Peyer's patch (tissue), 4 donors: Measurements from ENCODE around the gene DLGAP4. TPM values are rescaled to one million over a fixed set of nuclear protein-coding genes. Genes with fewer than 3 reads are reported as not detected.
"Not testable (repeated sequence)": the region's sequence is repeated elsewhere in the genome, so short reads cannot be mapped to it uniquely, and the experiment has no call there.

Experiments
- DNase-seq, 3 donors: peaks; one replicate each; pipeline ENCODE4 v3.0.0-alpha.2; 2017 to 2019
- H3K27ac ChIP-seq, 4 donors: fragments of 200-600 bp; sonication (generic); one replicate each; pipeline ENCODE4 v1.5.1; 2016 to 2019
- H3K27me3 ChIP-seq, 2 donors: fragments of 200-600 bp; sonication (generic); one replicate each; pipeline ENCODE4 v1.5.1; 2019
- H3K36me3 ChIP-seq, 3 donors: fragments of 200-600 bp; sonication (generic); one replicate each; pipeline ENCODE4 v1.5.1; 2016 to 2019
- H3K4me1 ChIP-seq, 4 donors: fragments of 200-600 bp; sonication (generic); one replicate each; pipeline ENCODE4 v1.5.1; 2016 to 2019
- H3K4me3 ChIP-seq, 4 donors: fragments of 200-600 bp; sonication (generic); 1 replicate in 3 of 4; 2 replicates in 1 of 4; pipeline ENCODE4 v1.5.1; 2016 to 2019; ENCODE audit warnings: mild to moderate bottlenecking in 1 of 4
- H3K9me3 ChIP-seq, 4 donors: fragments of 200-600 bp; sonication (generic); one replicate each; pipeline ENCODE4 v1.5.1; 2016 to 2019; ENCODE audit warnings: mild to moderate bottlenecking in 1 of 4
- CTCF ChIP-seq, 6 experiments: fragments of 450-650 bp in 4 of 6; fragments of 200-600 bp in 2 of 6; sonication (generic) in 1 of 6; IDR thresholded peaks; one replicate each; pipeline ENCODE4 v1.5.1; 2017 to 2019; ENCODE audit warnings: antibody characterized with exemption in 6 of 6, mild to moderate bottlenecking in 3 of 6, moderate library complexity in 1 of 6
- POLR2A ChIP-seq, 2 donors: fragments of 450-650 bp; IDR thresholded peaks; one replicate each; pipeline ENCODE4 v1.5.1; 2017; ENCODE audit warnings: antibody characterized with exemption in 2 of 2, mild to moderate bottlenecking in 2 of 2, moderate library complexity in 2 of 2
- total RNA-seq, 4 donors: library from RNA; depleted of rRNA; stranded (reverse); fragments of >200 nt; gene quantifications; one replicate each; pipeline ENCODE4 v1.1.0, GENCODE V29; 2016

Gene DLGAP4
- total RNA-seq, 4 donors from 2014 or later: 44.5 to 70.1 (median 59.0) TPM

GRCh38 chr20:36374995-36375394, 68.9 kb downstream of the DLGAP4 start:
- no peaks in the 10 kb centered on the region for H3K4me1 ChIP-seq
- H3K36me3 ChIP-seq: no peaks in the 10 kb centered on the region
- no peak overlapping the region for H3K27ac ChIP-seq
- TF ChIP-seq CTCF (IDR thresholded peaks at IDR 0.05) (no peak), POLR2A (IDR thresholded peaks at IDR 0.05) (no peak)
- no peak for DNase-seq
- H3K9me3 ChIP-seq: no peaks in the 10 kb centered on the region
- no peaks in the 10 kb centered on the region for H3K27me3 ChIP-seq
- no peak overlapping the region for H3K4me3 ChIP-seq

GRCh38 chr20:36377348-36378326, 71.5 kb downstream of the DLGAP4 start:
- H3K27me3 ChIP-seq: no peaks in the 10 kb centered on the region
- H3K4me1 ChIP-seq: no peaks in the 10 kb centered on the region
- H3K36me3 ChIP-seq: no peaks in the 10 kb centered on the region
- no peak overlapping the region for H3K4me3 ChIP-seq
- no peak overlapping the region for H3K27ac ChIP-seq
- TF ChIP-seq POLR2A (IDR thresholded peaks at IDR 0.05) (no peak), CTCF (IDR thresholded peaks at IDR 0.05) (no peak)
- no peaks in the 10 kb centered on the region for H3K9me3 ChIP-seq
- no peak for DNase-seq

GRCh38 chr20:36378686-36379085, 72.5 kb downstream of the DLGAP4 start:
- Histone ChIP-seq H3K9me3 (no peaks in the 10 kb centered on the region), H3K4me1 (no peaks in the 10 kb centered on the region), H3K27me3 (no peaks in the 10 kb centered on the region), H3K27ac (no peak overlapping the region), H3K36me3 (no peaks in the 10 kb centered on the region), H3K4me3 (no peak overlapping the region)
- TF ChIP-seq CTCF (IDR thresholded peaks at IDR 0.05) (no peak), POLR2A (IDR thresholded peaks at IDR 0.05) (no peak)
- no peak for DNase-seq

- DNase-seq, H3K4me1 ChIP-seq, H3K27me3 ChIP-seq, H3K9me3 ChIP-seq, H3K4me3 ChIP-seq, H3K36me3 ChIP-seq, H3K27ac ChIP-seq: not testable (repeated sequence)
These were observed 73.8 kb downstream of the DLGAP4 start for GRCh38 chr20:36379914-36380313.

GRCh38 chr20:36384022-36384619, 78.0 kb downstream of the DLGAP4 start:
- no peaks in the 10 kb centered on the region for H3K4me1 ChIP-seq
- H3K4me3 ChIP-seq: no peak overlapping the region
- DNase-seq: no peak
- no peak overlapping the region for H3K27ac ChIP-seq
- no peaks in the 10 kb centered on the region for H3K36me3 ChIP-seq
- H3K27me3 ChIP-seq: no peaks in the 10 kb centered on the region
- no peaks in the 10 kb centered on the region for H3K9me3 ChIP-seq
- TF ChIP-seq CTCF (IDR thresholded peaks at IDR 0.05) (no peak), POLR2A (IDR thresholded peaks at IDR 0.05) (no peak)

GRCh38 chr20:36385503-36385902, 79.4 kb downstream of the DLGAP4 start:
- Histone ChIP-seq H3K36me3 (no peaks in the 10 kb centered on the region), H3K9me3 (no peaks in the 10 kb centered on the region), H3K27ac (no peak overlapping the region), H3K4me3 (no peak overlapping the region), H3K4me1 (no peaks in the 10 kb centered on the region), H3K27me3 (no peaks in the 10 kb centered on the region)
- DNase-seq: no peak
- TF ChIP-seq POLR2A (IDR thresholded peaks at IDR 0.05) (no peak), CTCF (IDR thresholded peaks at IDR 0.05) (no peak)
